Fibroblast of lung (primary cell): ENCODE data around the gene ZP3.
"Not testable (repeated sequence)": the region's sequence is repeated elsewhere in the genome, so short reads cannot be mapped to it uniquely, and the experiment has no call there.

ENCODE experiments used
- EZH2 ChIP-seq: IDR thresholded peaks from 2 replicates; pipeline ENCODE4 v1.5.1; 2012; ENCODE audit warnings: low read length, control low read depth, mild to moderate bottlenecking; ENCODE audit errors: missing control alignments
- TF ChIP-seq, protein P1 (sequence below), 2 donors: IDR thresholded peaks in 1 of 2; conservative IDR thresholded peaks in 1 of 2; 1 replicate in 1 of 2; 2 replicates in 1 of 2; pipeline ENCODE4 v1.5.1; 2011 to 2012; ENCODE audit warnings: low read length in 2 of 2, control low read depth in 1 of 2, inconsistent platforms in 1 of 2, low read depth in 1 of 2, mild to moderate bottlenecking in 1 of 2

DNA sequence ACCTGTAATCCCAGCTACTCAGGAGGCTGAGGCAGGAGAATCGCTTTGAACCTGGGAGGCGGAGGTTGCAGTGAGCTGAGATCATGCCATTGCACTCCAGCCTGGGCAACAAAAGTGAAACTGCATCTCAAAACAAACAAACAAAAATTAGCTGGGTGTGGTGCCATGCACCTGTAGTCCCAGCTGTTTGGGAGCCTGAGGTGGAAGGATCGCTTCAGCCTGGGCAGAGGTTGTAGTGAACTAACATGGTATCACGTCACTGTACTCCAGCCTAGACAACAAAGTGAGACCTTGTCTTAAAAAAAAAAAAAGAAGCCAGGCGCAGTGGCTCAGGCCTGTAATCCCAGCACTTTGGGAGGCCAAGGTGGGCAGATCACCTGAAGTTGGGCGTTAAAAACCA is 37.0 kb upstream of the ZP3 start:
- not testable (repeated sequence) for TF ChIP-seq EZH2
- TF ChIP-seq, protein P1, sequence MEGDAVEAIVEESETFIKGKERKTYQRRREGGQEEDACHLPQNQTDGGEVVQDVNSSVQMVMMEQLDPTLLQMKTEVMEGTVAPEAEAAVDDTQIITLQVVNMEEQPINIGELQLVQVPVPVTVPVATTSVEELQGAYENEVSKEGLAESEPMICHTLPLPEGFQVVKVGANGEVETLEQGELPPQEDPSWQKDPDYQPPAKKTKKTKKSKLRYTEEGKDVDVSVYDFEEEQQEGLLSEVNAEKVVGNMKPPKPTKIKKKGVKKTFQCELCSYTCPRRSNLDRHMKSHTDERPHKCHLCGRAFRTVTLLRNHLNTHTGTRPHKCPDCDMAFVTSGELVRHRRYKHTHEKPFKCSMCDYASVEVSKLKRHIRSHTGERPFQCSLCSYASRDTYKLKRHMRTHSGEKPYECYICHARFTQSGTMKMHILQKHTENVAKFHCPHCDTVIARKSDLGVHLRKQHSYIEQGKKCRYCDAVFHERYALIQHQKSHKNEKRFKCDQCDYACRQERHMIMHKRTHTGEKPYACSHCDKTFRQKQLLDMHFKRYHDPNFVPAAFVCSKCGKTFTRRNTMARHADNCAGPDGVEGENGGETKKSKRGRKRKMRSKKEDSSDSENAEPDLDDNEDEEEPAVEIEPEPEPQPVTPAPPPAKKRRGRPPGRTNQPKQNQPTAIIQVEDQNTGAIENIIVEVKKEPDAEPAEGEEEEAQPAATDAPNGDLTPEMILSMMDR (conservative IDR thresholded peaks at IDR 0.05 in 1 of 2, IDR thresholded peaks at IDR 0.05 in 1 of 2; ENCODE audit: low read depth in 1 of 2, low read length in 2 of 2): not testable (repeated sequence)
